Panc1 (cell line): ENCODE results near the gene CHST8.

ENCODE experiments used
- POLR2AphosphoS5 ChIP-seq: IDR thresholded peaks from 2 replicates; pipeline ENCODE4 v1.6.1; 2012; ENCODE audit warnings: mild to moderate bottlenecking, low read depth, low read length, moderate library complexity
- TF ChIP-seq, protein P1 (sequence below): fragments of 450-650 bp; IDR thresholded peaks from 2 replicates; pipeline ENCODE4 v1.5.1; 2017; ENCODE audit warnings: mild to moderate bottlenecking
- TF ChIP-seq, protein P2 (sequence below), 2 experiments: IDR thresholded peaks; 2 replicates each; pipeline ENCODE4 v1.6.1; 2011 to 2012; ENCODE audit warnings: low read depth in 2 of 2, control low read depth in 1 of 2, low read length in 1 of 2, mild to moderate bottlenecking in 1 of 2, moderate library complexity in 1 of 2; ENCODE audit not compliant: insufficient read depth in 1 of 2

DNA sequence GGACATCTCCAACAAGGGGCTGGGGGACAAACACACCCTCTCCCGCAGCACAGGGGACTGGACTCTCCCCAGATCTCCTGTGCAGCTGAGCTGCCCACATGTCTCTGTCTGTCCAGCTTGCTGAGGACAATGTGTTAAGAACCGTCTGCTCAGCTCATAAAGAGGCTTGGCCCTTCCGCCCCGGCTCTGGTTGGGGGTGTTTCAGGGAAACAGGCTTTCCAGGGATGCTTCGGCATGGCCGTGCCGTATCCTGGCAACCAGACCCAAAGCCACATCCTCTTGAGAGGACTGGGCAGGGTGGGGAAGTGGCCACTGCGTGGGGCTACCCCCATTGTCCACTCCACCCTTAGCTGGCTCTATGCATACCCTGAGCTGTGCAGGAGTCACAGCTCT is 41.1 kb upstream of the CHST8 start:
- TF ChIP-seq, protein P1, sequence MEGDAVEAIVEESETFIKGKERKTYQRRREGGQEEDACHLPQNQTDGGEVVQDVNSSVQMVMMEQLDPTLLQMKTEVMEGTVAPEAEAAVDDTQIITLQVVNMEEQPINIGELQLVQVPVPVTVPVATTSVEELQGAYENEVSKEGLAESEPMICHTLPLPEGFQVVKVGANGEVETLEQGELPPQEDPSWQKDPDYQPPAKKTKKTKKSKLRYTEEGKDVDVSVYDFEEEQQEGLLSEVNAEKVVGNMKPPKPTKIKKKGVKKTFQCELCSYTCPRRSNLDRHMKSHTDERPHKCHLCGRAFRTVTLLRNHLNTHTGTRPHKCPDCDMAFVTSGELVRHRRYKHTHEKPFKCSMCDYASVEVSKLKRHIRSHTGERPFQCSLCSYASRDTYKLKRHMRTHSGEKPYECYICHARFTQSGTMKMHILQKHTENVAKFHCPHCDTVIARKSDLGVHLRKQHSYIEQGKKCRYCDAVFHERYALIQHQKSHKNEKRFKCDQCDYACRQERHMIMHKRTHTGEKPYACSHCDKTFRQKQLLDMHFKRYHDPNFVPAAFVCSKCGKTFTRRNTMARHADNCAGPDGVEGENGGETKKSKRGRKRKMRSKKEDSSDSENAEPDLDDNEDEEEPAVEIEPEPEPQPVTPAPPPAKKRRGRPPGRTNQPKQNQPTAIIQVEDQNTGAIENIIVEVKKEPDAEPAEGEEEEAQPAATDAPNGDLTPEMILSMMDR, result no peak
- TF ChIP-seq, protein P2, sequence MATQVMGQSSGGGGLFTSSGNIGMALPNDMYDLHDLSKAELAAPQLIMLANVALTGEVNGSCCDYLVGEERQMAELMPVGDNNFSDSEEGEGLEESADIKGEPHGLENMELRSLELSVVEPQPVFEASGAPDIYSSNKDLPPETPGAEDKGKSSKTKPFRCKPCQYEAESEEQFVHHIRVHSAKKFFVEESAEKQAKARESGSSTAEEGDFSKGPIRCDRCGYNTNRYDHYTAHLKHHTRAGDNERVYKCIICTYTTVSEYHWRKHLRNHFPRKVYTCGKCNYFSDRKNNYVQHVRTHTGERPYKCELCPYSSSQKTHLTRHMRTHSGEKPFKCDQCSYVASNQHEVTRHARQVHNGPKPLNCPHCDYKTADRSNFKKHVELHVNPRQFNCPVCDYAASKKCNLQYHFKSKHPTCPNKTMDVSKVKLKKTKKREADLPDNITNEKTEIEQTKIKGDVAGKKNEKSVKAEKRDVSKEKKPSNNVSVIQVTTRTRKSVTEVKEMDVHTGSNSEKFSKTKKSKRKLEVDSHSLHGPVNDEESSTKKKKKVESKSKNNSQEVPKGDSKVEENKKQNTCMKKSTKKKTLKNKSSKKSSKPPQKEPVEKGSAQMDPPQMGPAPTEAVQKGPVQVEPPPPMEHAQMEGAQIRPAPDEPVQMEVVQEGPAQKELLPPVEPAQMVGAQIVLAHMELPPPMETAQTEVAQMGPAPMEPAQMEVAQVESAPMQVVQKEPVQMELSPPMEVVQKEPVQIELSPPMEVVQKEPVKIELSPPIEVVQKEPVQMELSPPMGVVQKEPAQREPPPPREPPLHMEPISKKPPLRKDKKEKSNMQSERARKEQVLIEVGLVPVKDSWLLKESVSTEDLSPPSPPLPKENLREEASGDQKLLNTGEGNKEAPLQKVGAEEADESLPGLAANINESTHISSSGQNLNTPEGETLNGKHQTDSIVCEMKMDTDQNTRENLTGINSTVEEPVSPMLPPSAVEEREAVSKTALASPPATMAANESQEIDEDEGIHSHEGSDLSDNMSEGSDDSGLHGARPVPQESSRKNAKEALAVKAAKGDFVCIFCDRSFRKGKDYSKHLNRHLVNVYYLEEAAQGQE (IDR thresholded peaks at IDR 0.05; ENCODE audit: insufficient read depth in 1 of 2, low read depth in 2 of 2, low read length in 1 of 2), result no peak
- no peak for TF ChIP-seq POLR2AphosphoS5
